Choroid plexus epithelial cell (primary cell): ENCODE results near the gene KLHL29.

Source experiments
- DNase-seq: peaks from one replicate; pipeline ENCODE4 v3.0.0-alpha.2; 2010; ENCODE audit warnings: low read depth
- H3K4me3 ChIP-seq: 2 replicates; pipeline ENCODE4 v1.5.1; 2011; ENCODE audit warnings: low read depth, mild to moderate bottlenecking, control low read depth, low read length, moderate library complexity
- TF ChIP-seq, protein P1 (sequence below): conservative IDR thresholded peaks from 2 replicates; pipeline ENCODE4 v1.5.1; 2011; ENCODE audit warnings: low read depth, mild to moderate bottlenecking, control low read depth, inconsistent platforms, low read length, moderate library complexity

KLHL29 gene

DNA sequence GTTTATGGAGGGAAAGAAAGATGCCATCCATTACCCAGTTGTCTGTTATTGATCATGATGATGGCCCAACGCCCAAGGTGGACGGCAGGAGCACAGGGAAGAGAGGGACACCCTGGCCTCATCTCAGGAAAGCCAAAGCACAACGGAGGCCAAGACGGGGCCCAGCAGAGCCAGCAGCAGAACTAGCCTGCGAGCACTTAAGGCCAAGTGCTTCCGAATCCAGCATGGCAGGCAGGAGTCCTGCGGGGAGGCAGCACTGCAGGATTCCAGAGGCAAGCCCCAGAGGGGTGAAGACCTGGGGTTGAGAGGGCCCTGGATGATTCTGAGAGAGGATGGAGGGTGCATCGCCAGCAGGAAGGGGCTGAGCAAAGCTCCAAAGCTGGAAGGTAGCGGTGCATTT lies 28.3 kb upstream of the KLHL29 start:
- TF ChIP-seq, protein P1, sequence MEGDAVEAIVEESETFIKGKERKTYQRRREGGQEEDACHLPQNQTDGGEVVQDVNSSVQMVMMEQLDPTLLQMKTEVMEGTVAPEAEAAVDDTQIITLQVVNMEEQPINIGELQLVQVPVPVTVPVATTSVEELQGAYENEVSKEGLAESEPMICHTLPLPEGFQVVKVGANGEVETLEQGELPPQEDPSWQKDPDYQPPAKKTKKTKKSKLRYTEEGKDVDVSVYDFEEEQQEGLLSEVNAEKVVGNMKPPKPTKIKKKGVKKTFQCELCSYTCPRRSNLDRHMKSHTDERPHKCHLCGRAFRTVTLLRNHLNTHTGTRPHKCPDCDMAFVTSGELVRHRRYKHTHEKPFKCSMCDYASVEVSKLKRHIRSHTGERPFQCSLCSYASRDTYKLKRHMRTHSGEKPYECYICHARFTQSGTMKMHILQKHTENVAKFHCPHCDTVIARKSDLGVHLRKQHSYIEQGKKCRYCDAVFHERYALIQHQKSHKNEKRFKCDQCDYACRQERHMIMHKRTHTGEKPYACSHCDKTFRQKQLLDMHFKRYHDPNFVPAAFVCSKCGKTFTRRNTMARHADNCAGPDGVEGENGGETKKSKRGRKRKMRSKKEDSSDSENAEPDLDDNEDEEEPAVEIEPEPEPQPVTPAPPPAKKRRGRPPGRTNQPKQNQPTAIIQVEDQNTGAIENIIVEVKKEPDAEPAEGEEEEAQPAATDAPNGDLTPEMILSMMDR = no peak
- no peak overlapping the region for H3K4me3 ChIP-seq
- DNase-seq = no peak

GRCh38 chr2:23359631-23360567 lies 25.1 kb upstream of the KLHL29 start:
- TF ChIP-seq, protein P1 = no peak
- no peak for DNase-seq
- H3K4me3 ChIP-seq = no peak overlapping the region

GRCh38 chr2:23360571-23361125 lies 24.3 kb upstream of the KLHL29 start:
- TF ChIP-seq, protein P1 = no peak

GRCh38 chr2:23361152-23361551 lies 23.8 kb upstream of the KLHL29 start:
- TF ChIP-seq, protein P1 = no peak
- DNase-seq = no peak
- no peak overlapping the region for H3K4me3 ChIP-seq

More at GRCh38 chr2:23360571-23361125, 24.3 kb upstream of the KLHL29 start:
- no peak for DNase-seq
- no peak overlapping the region for H3K4me3 ChIP-seq

GRCh38 chr2:23363268-23363667 lies 21.7 kb upstream of the KLHL29 start:
- H3K4me3 ChIP-seq = no peak overlapping the region
- TF ChIP-seq, protein P1 = no peak
- no peak for DNase-seq

DNA sequence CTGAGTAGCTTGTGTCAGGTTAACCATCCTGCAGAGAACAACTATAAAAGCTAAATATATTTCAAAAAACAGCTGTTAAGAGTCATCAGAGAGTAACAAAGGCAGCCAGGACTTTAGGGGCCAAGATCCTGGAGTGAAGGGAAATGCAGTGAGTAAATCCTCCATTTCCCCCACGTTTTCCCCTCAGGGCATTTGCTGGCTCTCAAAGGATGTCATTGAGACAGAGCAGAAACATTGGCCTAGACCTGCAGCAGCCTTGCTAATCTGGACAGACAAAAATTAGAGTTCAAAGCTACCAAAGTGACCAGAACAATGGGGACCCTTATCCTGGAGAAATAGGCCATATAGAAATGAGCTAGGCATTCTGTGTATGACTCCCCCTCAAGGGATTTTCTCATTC lies 21.1 kb upstream of the KLHL29 start:
- TF ChIP-seq, protein P1 = no peak
- DNase-seq = no peak

GRCh38 chr2:23366720-23367119 lies 18.3 kb upstream of the KLHL29 start:
- no peak overlapping the region for H3K4me3 ChIP-seq
- TF ChIP-seq, protein P1 = no peak
- no peak for DNase-seq

More for the DNA sequence above, 21.1 kb upstream of the KLHL29 start:
- no peak overlapping the region for H3K4me3 ChIP-seq
